ENCODE results near the gene NCAM1. TPM values are rescaled to one million over a fixed set of nuclear protein-coding genes. Genes with fewer than 3 reads are reported as not detected.
A peak's percentile ranks its signal among the peaks of the same experiment; 100 is the strongest.

Gene NCAM1
- polyA plus RNA-seq, 4 donors, result 75.0 to 94.3 (median 85.6) TPM

GRCh38 chr11:112967082-112967481 is 5.9 kb downstream of the NCAM1 start:
- no peak for DNase-seq (ENCODE audit: low read depth in 4 of 4, low spot score in 2 of 4)

GRCh38 chr11:112968941-112969713 is 7.9 kb downstream of the NCAM1 start:
- no peak for DNase-seq (ENCODE audit: low read depth in 4 of 4, low spot score in 2 of 4)

- no peak for DNase-seq (ENCODE audit: low read depth in 4 of 4, low spot score in 2 of 4)
Observed at GRCh38 chr11:112971195-112971594, 10.0 kb downstream of the NCAM1 start.

GRCh38 chr11:112971827-112972226 is 10.6 kb downstream of the NCAM1 start:
- no peak for DNase-seq (ENCODE audit: low read depth in 4 of 4, low spot score in 2 of 4)

GRCh38 chr11:112972399-112973145 is 11.4 kb downstream of the NCAM1 start:
- no peak for DNase-seq (ENCODE audit: low read depth in 4 of 4, low spot score in 2 of 4)

- no peak for DNase-seq (ENCODE audit: low read depth in 4 of 4, low spot score in 2 of 4)
Observed at GRCh38 chr11:112975051-112975450, 13.8 kb downstream of the NCAM1 start.

- DNase-seq (ENCODE audit: low read depth in 4 of 4, low spot score in 2 of 4), result no peak
Observed at GRCh38 chr11:112975493-112975892, 14.3 kb downstream of the NCAM1 start.

- no peak for DNase-seq (ENCODE audit: low read depth in 4 of 4, low spot score in 2 of 4)
Observed at GRCh38 chr11:112977755-112978154, 16.5 kb downstream of the NCAM1 start.

- DNase-seq (ENCODE audit: low read depth in 4 of 4, low spot score in 2 of 4), result no peak
Observed at GRCh38 chr11:112983887-112984286, 22.7 kb downstream of the NCAM1 start.

- no peak for DNase-seq (ENCODE audit: low read depth in 4 of 4, low spot score in 2 of 4)
Observed at GRCh38 chr11:112989198-112989597, 28.0 kb downstream of the NCAM1 start.

GRCh38 chr11:112993808-112994207 is 32.6 kb downstream of the NCAM1 start:
- DNase-seq (ENCODE audit: low read depth in 4 of 4, low spot score in 2 of 4), result no peak

GRCh38 chr11:112995423-112996090 is 34.3 kb downstream of the NCAM1 start:
- DNase-seq (ENCODE audit: low read depth in 4 of 4, low spot score in 2 of 4), result peak in 1 of 4 donors; percentile 11

- peak in 2 of 4 donors; percentile 11 to 25 for DNase-seq (ENCODE audit: low read depth in 4 of 4, low spot score in 2 of 4)
Observed at GRCh38 chr11:112996994-112997393, 35.8 kb downstream of the NCAM1 start.

GRCh38 chr11:112997857-112998466 is 36.7 kb downstream of the NCAM1 start:
- DNase-seq (ENCODE audit: low read depth in 4 of 4, low spot score in 2 of 4), result peak in 1 of 4 donors; percentile 19

- no peak for DNase-seq (ENCODE audit: low read depth in 4 of 4, low spot score in 2 of 4)
Observed at GRCh38 chr11:112999520-112999919, 38.3 kb downstream of the NCAM1 start.

- DNase-seq (ENCODE audit: low read depth in 4 of 4, low spot score in 2 of 4), result no peak
Observed at GRCh38 chr11:113001709-113002108, 40.5 kb downstream of the NCAM1 start.

GRCh38 chr11:113006896-113007445 is 45.8 kb downstream of the NCAM1 start:
- no peak for DNase-seq (ENCODE audit: low read depth in 4 of 4, low spot score in 2 of 4)

GRCh38 chr11:113014262-113015097 is 53.3 kb downstream of the NCAM1 start:
- DNase-seq (ENCODE audit: low read depth in 4 of 4, low spot score in 2 of 4), result peak in 1 of 4 donors; percentile 13

- no peak for DNase-seq (ENCODE audit: low read depth in 4 of 4, low spot score in 2 of 4)
Observed at GRCh38 chr11:113015098-113015455, 53.9 kb downstream of the NCAM1 start.

- no peak for DNase-seq (ENCODE audit: low read depth in 4 of 4, low spot score in 2 of 4)
Observed at GRCh38 chr11:113016905-113017304, 55.7 kb downstream of the NCAM1 start.

Measured in left renal cortex interstitium (tissue), 4 donors.